Measurements from ENCODE around the gene SLC18B1.

Gene SLC18B1

DNA sequence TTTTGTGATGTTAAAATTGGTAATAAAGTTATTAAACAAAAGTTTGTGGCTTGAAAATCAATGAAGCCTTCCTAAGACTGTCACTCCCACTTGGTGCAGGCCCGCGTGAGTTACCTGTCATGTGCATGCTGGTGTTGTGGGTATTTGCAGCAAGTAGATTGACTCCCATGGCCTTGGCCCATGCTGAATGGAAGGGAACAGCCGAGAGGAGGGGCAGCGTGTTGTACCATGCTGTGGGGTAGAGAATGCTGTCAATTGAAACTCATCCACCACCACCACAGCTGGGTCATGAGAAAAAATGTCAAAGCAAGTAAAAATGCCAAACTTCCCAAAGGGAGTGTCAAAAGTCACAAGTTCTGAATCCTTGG is 71.8 kb downstream of the SLC18B1 start:
- H3K4me3 ChIP-seq (ENCODE audit: low read length, poor library complexity, severe bottlenecking) = no peak overlapping the region
- H3K9ac ChIP-seq (ENCODE audit: low read depth, low read length, poor library complexity, severe bottlenecking) = no peak overlapping the region
- no peaks in the 10 kb centered on the region for H3F3A ChIP-seq (ENCODE audit: low read depth)
- no peak overlapping the region for H2AFZ ChIP-seq (ENCODE audit: low read length)
- H3K4me2 ChIP-seq (ENCODE audit: low read depth, low read length, poor library complexity, severe bottlenecking) = no peak overlapping the region
- no peaks in the 10 kb centered on the region for H3K79me2 ChIP-seq (ENCODE audit: insufficient read depth, low read length)
- TF ChIP-seq EZH2phosphoT487 (IDR thresholded peaks at IDR 0.05; ENCODE audit: borderline replicate concordance) = no peak
- TF ChIP-seq, protein P1, sequence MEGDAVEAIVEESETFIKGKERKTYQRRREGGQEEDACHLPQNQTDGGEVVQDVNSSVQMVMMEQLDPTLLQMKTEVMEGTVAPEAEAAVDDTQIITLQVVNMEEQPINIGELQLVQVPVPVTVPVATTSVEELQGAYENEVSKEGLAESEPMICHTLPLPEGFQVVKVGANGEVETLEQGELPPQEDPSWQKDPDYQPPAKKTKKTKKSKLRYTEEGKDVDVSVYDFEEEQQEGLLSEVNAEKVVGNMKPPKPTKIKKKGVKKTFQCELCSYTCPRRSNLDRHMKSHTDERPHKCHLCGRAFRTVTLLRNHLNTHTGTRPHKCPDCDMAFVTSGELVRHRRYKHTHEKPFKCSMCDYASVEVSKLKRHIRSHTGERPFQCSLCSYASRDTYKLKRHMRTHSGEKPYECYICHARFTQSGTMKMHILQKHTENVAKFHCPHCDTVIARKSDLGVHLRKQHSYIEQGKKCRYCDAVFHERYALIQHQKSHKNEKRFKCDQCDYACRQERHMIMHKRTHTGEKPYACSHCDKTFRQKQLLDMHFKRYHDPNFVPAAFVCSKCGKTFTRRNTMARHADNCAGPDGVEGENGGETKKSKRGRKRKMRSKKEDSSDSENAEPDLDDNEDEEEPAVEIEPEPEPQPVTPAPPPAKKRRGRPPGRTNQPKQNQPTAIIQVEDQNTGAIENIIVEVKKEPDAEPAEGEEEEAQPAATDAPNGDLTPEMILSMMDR (conservative IDR thresholded peaks at IDR 0.05; ENCODE audit: low read length) = no peak
- no peaks in the 10 kb centered on the region for H4K20me1 ChIP-seq (ENCODE audit: insufficient read depth, low read length, poor library complexity, severe bottlenecking)
- H3K4me1 ChIP-seq (ENCODE audit: insufficient read depth, low read length, poor library complexity, severe bottlenecking) = no peaks in the 10 kb centered on the region
- H3K36me3 ChIP-seq (ENCODE audit: insufficient read depth, low read length) = no peaks in the 10 kb centered on the region
- H3K9me2 ChIP-seq (replicated peaks; ENCODE audit: low read depth, low read length) = no peaks in the 10 kb centered on the region
- H3K27me3 ChIP-seq (ENCODE audit: insufficient read depth, low read length, poor library complexity, severe bottlenecking) = no peaks in the 10 kb centered on the region
- no peaks in the 10 kb centered on the region for H3K9me3 ChIP-seq (ENCODE audit: insufficient read depth, low read depth, low read length)

- H3K4me2 ChIP-seq (ENCODE audit: low read depth, low read length, poor library complexity, severe bottlenecking) = no peak overlapping the region
- H3K9ac ChIP-seq (ENCODE audit: low read depth, low read length, poor library complexity, severe bottlenecking) = no peak overlapping the region
- TF ChIP-seq, protein P1 (conservative IDR thresholded peaks at IDR 0.05; ENCODE audit: low read length) = no peak
- no peak for TF ChIP-seq EZH2phosphoT487 (IDR thresholded peaks at IDR 0.05; ENCODE audit: borderline replicate concordance)
- H3K79me2 ChIP-seq (ENCODE audit: insufficient read depth, low read length) = no peaks in the 10 kb centered on the region
- no peak overlapping the region for H3K4me3 ChIP-seq (ENCODE audit: low read length, poor library complexity, severe bottlenecking)
- no peaks in the 10 kb centered on the region for H4K20me1 ChIP-seq (ENCODE audit: insufficient read depth, low read length, poor library complexity, severe bottlenecking)
- no peaks in the 10 kb centered on the region for H3K4me1 ChIP-seq (ENCODE audit: insufficient read depth, low read length, poor library complexity, severe bottlenecking)
- no peaks in the 10 kb centered on the region for H3F3A ChIP-seq (ENCODE audit: low read depth)
- H3K36me3 ChIP-seq (ENCODE audit: insufficient read depth, low read length) = no peaks in the 10 kb centered on the region
- no peak overlapping the region for H2AFZ ChIP-seq (ENCODE audit: low read length)
- no peaks in the 10 kb centered on the region for H3K27me3 ChIP-seq (ENCODE audit: insufficient read depth, low read length, poor library complexity, severe bottlenecking)
- H3K9me3 ChIP-seq (ENCODE audit: insufficient read depth, low read depth, low read length) = no peaks in the 10 kb centered on the region
- H3K9me2 ChIP-seq (replicated peaks; ENCODE audit: low read depth, low read length) = no peaks in the 10 kb centered on the region
Observed at GRCh38 chr6:132725947-132726607, 72.4 kb downstream of the SLC18B1 start.

- no peaks in the 10 kb centered on the region for H3K4me1 ChIP-seq (ENCODE audit: insufficient read depth, low read length, poor library complexity, severe bottlenecking)
- no peak overlapping the region for H3K4me3 ChIP-seq (ENCODE audit: low read length, poor library complexity, severe bottlenecking)
- H3K27me3 ChIP-seq (ENCODE audit: insufficient read depth, low read length, poor library complexity, severe bottlenecking) = no peaks in the 10 kb centered on the region
- no peaks in the 10 kb centered on the region for H4K20me1 ChIP-seq (ENCODE audit: insufficient read depth, low read length, poor library complexity, severe bottlenecking)
- TF ChIP-seq, protein P1 (conservative IDR thresholded peaks at IDR 0.05; ENCODE audit: low read length) = no peak
- no peak for TF ChIP-seq EZH2phosphoT487 (IDR thresholded peaks at IDR 0.05; ENCODE audit: borderline replicate concordance)
- no peaks in the 10 kb centered on the region for H3K9me3 ChIP-seq (ENCODE audit: insufficient read depth, low read depth, low read length)
- H3F3A ChIP-seq (ENCODE audit: low read depth) = no peaks in the 10 kb centered on the region
- no peaks in the 10 kb centered on the region for H3K9me2 ChIP-seq (replicated peaks; ENCODE audit: low read depth, low read length)
- H3K9ac ChIP-seq (ENCODE audit: low read depth, low read length, poor library complexity, severe bottlenecking) = no peak overlapping the region
- no peaks in the 10 kb centered on the region for H3K79me2 ChIP-seq (ENCODE audit: insufficient read depth, low read length)
- H3K4me2 ChIP-seq (ENCODE audit: low read depth, low read length, poor library complexity, severe bottlenecking) = no peak overlapping the region
- H2AFZ ChIP-seq (ENCODE audit: low read length) = no peak overlapping the region
- no peaks in the 10 kb centered on the region for H3K36me3 ChIP-seq (ENCODE audit: insufficient read depth, low read length)
Observed at GRCh38 chr6:132725471-132725870, 73.0 kb downstream of the SLC18B1 start.

All from Loucy (cell line).